ENCODE measurements around the gene BBLN.
"Not testable (repeated sequence)": the region's sequence is repeated elsewhere in the genome, so short reads cannot be mapped to it uniquely, and the experiment has no call there.

Gene BBLN

DNA sequence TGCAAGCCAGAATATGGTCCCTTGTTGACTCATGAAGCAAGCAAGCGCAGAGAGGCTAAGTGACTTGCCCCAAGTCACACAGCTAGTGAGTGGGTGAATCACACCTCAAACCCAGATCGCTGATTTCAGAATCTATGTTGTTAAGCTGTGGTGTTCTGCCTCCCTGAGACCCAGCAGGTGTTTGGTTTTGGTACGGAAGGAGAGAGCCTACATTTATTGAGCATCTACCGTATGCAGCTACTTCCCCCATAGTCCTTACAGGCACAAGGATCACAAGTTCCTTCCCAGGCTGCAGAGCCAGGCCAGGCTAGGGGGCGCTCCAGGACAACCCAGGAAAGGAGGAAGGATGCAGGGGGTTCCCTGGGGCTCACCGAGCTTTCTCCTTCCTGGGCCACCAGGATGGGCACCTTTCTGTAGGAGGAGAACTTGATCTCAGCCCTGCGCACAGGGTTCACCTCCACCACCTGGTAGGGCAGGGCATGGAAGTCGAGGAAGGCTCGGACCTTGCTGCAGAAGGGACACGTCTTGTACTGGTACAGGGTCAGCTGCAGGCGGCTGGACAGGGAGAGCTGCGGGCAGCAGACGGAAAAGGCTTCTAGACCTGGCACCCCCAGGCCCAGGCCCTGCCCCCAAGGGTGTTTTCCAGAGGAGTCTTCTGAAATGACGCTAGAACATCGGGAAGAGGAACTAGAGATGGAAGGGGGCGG is 35.0 kb upstream of the BBLN start:
- DNase-seq, result no peak

DNA sequence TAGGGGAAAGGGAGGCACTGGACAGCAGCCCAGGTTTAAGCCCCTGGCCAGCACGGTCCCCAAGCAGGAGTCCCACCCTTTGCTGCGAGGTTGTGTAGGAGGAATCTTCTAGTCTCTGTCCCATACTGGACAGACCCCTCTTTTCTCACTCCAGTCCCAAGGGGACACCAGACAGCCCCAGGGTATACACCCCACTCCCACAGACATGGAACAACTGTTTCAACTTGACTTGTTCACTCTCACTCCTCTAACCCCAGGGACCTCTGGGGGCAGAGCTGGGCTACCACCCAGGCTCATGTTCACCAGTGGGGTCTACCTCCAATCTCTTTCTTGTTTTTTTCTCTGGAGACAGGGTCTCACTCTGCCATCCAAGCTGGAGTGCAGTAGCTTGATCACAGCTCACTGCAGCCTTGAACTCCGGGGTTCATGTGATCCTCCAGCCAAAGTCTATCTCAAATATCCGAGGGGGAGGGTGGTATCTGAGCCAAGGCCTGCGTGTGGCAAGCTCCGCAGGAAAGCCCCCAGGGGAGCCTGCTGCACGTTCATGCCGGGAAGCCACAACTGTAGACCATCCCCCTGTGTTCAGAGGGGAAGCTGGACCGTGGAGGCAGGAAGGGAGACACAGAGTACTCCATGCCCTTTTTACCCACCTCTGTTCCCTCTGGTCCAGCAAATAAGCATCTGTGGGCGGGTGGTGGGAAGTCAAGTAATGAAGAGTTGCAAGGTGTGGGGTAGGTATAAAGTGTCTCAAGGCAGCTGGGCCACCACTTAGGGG is 34.3 kb upstream of the BBLN start:
- no peak for DNase-seq

DNA sequence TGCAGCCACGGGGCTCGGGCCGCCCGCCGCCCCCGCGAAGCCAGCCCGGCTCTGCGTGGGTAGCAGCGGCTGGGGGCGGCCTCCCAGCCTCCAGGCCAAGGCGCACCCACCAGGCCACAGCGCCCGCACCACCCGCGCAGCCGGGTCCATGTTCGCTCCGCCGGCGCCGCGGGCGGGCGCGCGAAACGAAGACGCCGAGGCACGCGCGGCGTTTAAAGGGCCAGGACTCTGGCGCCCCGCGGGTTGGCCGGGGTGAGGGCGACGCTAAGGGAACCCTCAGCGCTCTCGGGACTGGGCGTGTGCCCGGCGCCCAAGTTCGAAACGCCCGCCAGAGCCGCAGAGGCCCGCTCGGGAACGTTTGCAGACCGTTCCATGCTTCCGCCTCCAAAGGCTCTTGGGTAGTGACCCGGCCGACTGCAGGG is 32.5 kb upstream of the BBLN start, which contains the start of gene PTGES2:
PTGES2 (minus strand) TSS at position 162 of the 422 bp plus-strand sequence; CDS start at position 150, 12 bp downstream.
- peak; percentile 59 for DNase-seq

DNA sequence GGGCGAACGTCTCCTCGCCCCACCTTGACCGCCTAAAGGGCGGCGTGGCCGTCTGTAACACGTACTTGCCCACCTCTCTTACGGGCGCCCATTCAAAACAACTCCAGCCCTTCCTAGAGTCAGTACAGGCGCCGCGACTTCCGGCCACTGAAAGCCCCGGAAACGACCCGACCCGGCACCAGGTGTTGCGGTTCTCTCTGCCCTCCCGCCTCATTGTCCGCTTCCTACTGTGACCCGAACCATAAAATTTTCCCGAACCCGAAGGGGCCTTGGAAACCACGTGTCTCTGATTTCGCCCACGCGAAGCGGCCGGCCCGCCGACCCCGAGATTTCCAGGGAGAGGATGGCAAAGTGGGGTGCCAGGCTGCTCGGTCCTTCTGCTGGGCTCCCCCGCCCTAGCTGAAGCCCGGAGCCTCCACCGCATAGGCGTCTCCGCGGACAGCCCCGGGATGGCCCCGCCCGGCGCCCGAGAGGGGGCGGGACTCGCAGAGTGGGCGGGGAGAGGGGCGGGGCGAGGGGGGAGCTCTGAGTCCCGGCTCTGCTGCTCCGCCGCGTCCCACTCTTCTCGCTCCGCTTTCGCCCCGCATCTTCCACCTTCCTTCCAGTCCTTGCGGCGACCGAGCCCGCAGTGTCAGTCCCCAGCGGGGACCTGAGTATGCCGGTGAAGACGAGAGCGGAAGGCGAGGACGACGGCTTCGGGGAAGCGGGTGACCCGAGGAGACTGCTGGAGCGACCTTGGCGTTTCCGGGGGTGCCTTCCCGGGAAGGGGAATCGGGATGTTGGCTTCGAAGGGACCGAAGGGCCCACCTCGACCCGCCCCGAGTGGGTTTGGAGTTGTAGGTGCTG is 31.9 kb upstream of the BBLN start:
- peak; percentile 82 for DNase-seq

DNA sequence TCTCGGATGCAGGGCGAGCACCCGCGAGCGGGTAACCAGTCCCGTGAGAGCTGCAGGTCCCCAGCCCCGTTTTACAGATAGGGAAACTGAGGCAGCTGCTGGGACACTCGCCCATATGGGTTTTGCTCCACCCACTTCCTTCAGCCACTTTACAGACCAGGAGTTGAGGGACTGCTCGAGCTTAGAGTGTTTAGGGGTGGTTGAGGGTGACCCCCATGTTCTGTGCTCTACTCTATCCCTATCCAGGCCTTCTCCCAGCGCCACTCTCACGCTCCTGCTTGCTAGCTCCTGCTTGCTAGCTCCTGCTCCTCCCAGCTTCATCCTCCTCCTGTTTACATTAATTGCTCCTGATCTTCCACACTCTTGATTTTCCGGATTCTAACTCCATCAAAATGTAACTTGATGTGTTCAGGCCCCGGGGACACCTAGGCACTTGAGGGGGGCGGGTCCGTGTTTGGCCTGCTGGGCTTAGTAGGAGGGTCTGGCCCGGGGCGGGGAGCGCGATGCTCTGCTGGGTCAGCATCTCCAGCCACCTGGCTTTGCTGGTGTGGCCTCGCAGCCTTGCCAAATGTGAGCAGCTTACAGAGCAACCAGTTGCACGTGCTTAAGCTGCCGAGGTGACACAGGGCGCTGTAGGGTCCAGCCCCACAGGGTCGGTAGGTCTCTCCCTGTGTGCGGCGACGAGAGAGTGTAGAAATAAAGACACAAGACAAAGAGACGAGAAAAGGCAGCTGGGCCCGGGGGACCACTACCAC is 31.1 kb upstream of the BBLN start:
- no peak for DNase-seq

DNA sequence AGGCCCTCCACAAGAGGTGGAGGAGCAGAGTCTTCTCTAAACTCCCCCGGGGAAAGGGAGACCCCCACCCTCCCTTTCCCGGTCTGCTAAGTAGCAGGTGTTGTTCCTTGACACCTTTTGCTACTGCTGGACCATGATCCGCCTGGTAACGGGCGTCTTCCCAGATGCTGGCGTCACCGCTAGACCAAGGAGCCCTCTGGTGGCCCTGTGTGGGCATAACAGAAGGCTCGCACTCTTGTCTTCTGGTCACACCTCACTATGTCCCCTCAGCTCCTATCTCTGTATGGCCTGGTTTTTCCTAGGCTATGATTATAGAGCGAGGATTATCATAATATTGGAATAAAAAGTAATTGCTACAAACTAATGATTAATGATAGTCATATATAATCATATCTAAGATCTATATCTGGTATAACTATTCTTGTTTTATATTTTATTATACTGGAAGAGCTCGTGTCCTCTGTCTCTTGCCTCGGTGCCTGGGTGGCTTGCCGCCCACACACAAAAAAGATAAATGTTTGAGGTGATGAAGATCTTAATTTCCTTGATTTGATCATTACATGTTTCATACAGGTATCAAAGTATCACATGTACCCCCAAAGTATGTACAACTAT is 30.0 kb upstream of the BBLN start:
- not testable (repeated sequence) for DNase-seq

DNA sequence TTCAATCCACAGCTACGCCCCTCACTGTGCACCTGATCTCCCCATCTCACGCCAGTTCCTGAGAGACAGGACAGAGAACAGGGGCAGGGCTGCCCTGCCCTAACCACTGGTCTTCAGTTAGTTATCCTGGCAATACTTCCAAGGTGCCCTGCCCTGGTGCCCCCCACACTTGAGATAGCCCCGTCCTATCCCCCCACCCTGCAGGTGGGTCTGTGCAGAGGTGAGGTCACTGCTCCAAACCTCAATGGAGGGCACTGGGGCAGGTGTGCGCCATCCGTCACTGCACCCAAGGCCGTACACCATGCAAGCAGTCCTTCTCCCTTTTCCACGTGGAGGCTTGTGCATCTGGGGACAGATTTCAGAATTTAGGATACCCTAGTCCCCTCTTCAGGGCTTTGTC is 29.4 kb upstream of the BBLN start:
- not testable (repeated sequence) for DNase-seq

DNA sequence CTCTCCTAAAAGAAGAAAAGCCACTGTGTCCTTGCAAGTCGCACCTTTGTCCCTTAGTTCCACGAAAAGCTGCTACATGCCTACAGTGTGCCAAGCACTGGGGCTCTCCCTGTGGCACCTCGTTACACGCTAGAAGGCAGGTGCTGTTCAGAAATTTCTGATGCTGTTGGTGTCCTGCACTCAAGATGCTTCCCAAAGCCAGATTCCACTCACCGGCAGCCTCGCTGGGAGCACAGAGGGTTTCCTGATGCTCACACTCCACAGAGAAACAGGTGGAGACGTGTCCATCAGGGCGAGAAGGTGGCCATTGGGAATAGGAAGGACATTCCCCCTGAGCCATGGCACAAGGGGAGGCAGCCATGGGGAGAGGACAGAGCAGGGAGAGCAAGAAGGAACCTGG is 28.7 kb upstream of the BBLN start:
- not testable (repeated sequence) for DNase-seq

DNA sequence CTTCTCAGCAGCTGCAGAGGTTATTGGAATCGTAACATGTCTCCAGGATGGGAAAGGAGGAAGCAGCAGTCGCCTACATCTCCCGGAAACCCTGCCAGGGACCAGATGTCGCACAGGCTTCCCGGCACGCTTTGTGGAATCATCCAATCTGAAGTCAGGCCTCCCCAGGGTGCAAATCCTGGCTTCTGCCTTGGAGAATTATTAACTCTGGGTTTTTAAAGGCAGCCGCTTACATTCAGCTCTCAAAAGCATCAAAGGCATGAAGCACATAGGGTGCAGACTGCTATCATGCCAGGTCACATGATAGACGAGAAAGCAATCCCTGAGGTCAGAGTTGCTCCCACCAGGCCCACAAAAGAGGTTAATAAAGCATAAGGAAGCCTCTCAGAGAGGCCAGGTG is 27.9 kb upstream of the BBLN start:
- not testable (repeated sequence) for DNase-seq

DNA sequence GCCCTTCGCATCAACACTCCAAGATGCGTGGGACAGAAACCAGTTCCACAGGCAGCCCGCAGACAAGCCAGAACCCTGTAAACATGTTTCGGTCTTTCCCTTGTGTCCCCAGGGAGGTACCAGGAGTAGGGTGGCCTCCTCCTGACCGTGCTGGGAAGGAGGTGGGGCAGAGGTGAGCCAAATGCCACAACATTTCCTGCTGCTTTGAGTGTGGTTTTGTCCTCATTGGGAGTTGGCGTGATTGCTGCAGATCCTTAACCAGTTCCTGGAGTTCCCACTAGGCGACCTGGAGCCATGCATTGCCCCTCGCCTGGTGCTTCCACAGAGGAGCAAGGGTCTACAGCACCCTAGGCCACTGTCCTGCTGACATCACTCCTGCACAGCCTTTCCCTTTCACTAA is 24.5 kb upstream of the BBLN start:
- not testable (repeated sequence) for DNase-seq

DNA sequence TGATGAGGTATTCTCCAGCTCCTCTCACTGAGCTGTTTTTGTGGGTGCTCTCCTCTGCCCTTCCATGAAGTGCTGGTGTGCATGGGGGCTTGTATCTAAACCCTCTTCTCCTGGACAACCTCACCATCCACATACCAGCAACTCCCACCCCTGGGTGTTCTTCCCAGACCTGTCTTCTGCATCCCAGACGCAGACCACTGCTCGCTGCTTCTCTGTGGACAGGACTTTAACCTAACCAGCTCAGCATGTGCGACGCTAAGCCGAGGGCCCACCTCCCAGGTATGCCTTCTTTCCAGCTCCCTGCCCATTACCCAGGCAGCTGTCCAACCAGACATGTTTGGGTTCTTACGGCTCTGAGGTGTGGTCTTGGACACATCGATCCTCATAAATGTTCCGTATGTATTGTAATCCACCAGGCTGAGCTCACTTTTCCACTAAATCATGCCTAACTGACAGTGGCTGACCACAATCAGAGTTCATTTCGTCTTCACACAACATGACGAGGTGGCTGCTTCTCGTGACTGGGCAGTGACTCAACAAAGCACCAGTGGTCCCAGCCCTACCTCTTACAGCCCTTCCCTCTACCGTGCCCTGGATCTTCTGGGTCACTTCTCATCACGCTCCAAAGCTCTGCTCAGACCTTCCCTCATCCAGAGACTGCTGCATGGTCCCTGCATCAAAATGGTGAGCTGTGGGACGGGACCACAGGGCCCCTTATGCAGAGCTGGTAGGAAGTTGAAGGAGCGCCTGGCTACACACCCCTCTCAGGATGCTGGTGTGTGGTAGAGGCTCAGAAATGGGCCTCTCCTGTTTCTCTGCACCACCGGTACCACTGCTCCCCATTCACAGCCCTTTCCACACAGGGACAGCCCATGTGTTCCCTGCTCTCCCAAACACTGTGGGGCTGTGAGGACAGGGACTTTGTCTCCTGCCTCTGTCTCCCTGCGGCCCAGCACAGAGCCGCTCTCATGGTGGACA is 23.0 kb upstream of the BBLN start:
- no peak for DNase-seq

DNA sequence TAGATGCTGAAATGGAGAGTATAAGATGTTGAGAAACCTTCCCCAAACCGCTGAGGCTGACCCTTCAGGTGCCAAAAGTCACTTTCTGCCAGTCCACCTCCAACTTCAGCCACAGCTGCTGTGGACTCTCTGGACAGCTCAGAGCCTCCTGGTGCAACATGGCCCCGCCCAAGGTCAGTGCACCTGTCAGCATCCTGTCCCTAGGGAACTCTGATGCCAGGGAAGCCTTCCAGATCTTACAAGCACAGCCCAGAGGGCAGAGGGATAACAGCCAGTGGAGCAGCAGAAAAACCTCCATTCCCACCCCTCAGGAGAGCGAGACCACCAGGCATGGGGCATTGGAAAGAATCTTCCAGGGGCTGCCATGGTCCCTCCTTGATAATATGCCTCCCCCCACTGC is 22.1 kb upstream of the BBLN start:
- no peak for DNase-seq

DNA sequence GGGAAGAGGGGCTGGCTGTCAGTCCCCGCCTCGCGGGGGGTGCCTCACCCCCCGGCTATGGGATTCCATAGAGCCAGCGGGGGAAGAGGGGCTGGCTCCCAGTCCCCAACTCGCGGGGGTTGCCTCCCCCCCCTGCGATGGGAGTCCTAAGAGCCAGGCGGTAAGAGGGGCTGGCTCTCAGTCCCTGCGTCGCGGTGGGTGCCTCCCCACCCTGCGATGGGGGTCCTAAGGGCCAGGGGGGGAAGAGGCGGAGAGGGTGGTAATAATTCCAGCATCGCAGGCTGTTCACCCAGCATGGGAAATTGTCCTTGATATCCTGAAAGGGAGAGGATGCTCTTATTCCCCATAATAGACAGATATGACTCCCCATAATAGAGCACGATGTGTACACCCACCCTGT is 20.4 kb upstream of the BBLN start:
- no peak for DNase-seq

DNA sequence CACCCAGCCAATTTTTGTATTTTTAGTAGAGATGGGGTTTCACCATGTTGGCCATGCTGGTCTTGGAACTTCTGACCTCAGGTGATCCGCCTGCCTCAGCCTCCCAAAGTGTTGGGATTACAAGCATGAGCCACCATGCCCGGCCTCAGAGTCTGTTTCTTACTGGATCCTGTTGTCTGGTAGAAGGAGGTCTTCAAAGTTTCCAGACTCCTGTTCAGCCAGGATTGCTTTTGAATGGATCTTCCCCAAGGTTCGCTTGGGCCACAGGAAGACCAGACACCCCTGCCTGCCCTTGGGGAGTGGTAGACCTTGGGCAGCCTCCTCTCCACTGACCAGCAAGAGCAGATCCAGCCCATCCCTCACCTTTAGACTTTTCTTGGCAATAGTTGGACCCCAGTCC is 18.5 kb upstream of the BBLN start:
- DNase-seq, result no peak

DNA sequence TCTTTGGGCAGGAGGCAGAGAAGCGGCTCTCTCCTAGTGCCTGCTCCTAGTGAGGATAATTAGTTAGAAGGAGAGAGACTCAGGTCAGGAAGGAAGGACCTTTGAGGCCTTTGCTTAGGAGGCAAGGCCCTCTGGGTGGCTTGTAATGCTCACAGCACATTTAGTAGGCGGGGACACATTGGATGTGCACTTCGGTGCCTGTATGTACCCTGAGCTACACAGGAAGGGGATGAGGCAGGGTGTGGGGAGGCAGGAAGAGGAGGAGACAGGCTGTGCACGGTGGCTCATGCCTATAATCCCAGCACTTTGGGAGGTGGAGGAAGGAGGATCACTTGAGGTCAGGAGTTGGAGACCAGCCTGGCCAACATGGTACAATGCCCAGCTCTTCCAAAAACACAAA is 18.0 kb upstream of the BBLN start:
- DNase-seq, result no peak

DNA sequence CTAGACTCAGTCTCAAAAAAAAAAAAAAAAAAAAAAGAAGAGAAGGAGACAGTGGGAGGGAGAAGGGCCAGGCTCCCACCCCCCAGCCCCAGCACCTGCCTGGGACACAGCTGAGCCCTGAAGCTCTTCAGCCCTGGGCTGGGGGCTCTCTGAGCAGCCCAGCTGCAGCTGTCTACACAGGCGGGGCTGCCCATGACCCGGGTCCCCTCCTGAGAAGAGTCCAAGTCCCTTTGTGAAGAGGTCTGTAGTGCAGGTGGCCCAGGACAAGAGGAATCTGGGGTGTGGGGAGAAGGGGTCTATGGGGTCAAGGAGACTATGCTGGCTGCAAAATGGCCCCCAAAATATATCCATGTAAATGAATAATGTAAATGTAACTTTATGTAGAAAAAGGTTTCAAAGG is 17.5 kb upstream of the BBLN start:
- no peak for DNase-seq

DNA sequence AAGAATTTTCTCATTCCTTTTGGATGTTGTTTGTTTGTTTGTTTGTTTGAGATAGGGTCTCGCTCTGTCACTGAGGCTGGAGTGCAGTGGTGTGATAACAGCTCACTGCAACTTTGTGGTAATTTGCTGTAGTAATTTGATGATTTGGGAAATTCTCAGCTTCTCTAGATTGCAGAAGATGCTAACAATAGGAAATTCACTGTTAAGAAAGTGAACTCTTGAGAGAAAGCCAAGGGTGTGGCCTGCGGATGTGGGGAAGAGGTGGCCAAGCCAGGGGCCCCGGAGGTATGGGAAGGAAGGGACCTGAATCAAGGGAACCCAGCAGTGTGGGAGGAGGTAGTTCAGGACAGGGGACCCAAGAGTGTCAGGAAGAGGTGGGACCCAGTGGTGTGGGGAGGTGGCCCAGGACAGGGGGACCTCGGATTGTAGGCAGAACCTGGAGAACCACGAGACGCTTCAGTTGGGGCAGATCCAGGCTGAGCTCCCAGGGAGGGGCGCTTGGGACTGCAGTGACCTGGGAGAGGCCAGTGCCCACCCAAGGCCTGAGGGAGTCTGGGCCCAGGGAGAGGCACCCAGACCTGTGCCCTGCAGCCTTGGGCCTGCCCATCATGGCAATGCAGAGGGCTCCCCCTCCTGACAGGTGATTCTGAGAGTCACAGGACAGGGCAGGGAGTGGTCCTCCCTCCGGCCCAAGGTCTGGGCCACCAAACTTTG is 16.4 kb upstream of the BBLN start:
- DNase-seq, result no peak

DNA sequence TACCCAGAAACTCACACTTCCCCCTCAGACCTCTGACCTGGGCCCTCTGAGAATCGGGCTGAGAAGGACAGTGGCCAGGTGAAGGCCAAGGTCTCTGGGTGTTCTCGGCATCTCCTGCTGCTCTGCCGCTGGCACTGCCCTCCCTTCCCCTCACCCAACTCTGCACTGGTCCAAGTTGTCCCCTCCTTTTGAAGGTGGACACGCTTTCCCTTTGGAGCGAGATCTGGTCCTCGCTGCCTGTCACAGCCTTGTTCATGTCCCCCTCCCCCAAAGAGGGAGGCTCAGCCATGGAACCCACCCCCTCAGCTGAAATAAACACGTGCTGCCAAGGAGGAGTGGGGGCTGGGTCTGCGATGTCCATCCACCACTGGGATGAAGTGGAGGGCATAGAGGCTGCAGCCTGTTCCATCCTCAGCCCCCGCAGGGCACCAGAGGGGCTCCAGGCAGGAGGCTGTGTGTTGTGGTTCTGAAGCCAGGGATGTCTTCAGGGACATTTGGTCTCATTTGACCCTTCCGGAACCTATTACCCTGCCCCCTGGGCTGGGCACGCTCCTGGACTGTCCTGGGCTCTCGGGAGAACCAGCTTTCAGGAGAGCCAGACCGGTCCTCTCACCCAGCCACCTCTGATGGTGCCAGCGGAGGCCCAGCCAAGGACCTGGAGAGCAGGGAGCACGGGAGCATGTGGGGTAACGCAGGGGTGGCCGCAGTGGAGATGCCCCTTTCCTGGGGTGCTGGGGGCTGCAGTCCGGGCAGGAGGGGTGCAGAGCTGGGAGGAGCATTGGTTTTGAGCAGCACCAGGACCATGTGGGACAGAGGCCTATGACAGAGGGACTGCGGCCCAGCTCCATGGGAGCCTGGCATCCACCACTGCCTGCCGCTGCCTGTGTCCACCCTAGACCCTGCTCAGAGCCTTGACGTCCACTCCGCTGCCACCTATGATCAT is 15.6 kb upstream of the BBLN start:
- DNase-seq, result no peak

DNA sequence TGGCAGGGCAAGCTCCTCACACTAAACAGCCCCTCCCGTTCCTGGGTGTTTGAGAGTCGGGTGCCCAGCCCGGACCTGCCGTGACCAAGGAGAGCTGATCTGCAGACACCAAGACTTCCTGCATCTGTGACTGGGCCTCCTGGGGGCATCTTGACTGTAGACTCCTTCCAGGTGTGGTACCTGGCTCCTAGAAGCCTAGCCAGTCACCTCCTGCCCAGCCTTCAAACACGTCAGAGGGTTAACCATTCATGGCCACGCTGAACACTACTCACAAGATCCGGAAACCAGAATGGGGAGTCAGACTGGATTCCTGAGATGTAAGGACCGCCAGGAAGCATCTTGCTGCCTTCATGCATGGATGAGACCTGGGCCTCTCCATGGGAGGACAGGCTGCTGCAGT is 14.5 kb upstream of the BBLN start:
- DNase-seq, result no peak
